HG03108 (cell line): ENCODE measurements around the gene SYNE1.

Experiments
- ATAC-seq: cut with Tn5 transposase; IDR thresholded peaks from one replicate; pipeline ENCODE4 v1.9.1; 2021; ENCODE audit warnings: moderate library complexity; ENCODE audit not compliant: unreplicated experiment

Gene SYNE1

DNA sequence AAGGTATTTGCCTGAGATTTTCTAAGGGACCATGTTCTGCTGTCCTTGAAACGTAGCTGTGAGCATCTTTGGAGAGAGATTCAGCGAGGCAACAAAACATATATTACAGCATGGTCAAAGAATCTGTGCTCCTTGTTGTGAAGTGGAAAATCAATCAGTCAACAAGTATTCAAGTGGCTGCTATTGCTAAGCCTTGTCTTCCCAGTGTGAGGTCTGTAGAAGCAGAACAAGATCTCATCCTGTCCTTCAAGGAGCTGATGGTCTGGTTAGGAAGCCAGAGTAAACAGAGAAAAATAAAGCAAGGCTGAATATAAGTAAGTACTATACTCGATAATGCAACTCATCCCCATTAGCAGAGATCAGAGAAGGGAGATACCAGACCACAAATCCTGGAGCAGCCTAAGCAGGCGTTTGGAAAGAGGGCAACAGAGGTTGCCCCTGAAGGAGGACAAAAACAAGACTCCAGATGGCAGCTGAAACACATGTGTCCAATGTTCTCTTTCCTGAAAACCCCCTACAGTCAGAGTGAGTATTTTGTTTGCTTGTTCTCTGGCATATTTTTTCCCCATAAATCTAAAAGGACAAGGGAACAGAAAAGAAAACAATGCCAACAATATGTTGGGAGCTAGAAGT, 392.0 kb downstream of the SYNE1 start:
- no peak for ATAC-seq

DNA sequence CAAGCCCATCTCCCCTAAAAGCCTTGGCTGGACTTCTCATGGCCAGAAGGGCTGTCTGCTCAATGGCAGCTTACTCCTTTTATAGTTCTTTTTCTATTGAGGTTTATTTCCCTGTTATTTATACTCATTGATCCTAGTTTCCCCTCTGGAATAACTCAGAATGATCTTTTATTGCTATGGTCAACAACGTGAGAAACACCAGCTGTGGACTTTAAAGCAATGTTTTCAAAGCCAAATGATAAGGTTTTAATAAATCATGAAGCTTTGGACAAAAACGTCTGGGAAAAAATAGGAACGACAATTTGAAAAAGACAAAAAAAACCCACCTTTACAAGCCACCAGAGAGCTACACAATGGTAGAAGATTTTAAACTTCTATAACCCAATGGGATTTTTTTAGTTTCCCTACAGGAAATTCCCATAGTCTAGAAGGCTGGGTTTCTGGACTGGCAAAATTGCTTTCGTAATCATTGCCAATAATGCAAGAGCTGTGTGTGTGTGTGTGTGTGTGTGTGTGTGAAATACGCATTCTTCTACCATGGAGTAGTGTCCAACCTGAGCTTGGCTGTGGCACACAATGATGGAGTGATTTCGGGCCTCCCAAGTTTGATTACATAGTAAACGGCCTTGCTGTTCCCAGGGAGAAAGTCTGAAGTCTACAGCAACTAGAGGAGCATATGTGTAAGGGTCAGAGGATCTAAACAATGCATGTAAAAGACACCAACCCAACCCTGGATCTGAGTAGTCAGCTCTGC, 396.0 kb downstream of the SYNE1 start:
- no peak for ATAC-seq

DNA sequence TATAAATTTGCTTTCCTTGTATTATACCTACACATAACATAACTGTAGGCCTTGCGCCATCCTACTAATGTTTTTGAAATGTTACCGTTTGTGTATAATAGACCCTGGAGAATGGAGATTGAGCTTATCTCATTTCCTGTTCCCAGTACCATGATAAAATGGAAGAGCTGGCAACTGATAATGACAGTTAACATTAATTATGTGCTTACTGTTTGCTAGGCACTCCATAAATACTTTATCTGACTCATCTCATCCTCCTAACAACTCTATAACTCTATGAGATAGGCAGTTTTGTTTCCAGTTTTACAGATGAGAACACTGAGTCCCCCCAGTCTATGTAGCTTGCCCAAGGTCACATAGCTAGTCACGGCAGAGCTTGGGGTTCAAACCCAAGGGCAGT, 396.7 kb downstream of the SYNE1 start:
- no peak for ATAC-seq

DNA sequence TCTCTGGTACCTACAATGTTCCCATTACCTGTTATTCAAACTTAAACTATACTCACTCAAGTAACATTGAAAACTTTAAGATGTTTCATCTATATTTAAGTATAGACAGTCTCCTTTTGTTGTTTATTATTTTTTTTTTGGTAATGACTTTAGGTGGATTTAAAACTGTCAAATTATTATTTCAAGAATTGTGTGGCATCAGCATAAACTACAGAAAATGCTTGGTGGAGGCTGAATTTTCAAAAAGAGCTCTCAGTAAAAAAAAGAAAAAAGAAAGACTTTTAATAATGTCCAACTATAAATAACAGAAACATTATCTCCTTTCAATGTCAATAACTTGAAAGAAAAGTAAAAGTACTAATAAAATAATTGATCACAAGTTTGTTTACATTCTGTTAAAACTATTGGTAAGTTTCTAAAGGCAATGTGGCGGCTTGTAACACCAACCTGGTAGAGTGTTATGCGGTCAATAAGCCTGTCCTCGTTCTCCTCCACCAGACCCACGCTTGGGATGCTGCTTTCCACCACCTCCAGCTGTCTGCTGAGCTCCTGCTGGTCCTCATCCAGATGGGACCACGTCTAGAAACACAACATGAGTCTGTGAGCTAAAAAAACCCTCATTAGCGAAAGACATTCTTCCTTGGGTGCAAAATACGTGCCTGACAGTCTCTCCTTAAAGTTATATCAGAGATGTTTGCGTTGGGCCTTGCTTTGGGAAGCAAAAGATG, 400.6 kb downstream of the SYNE1 start:
- no peak for ATAC-seq

DNA sequence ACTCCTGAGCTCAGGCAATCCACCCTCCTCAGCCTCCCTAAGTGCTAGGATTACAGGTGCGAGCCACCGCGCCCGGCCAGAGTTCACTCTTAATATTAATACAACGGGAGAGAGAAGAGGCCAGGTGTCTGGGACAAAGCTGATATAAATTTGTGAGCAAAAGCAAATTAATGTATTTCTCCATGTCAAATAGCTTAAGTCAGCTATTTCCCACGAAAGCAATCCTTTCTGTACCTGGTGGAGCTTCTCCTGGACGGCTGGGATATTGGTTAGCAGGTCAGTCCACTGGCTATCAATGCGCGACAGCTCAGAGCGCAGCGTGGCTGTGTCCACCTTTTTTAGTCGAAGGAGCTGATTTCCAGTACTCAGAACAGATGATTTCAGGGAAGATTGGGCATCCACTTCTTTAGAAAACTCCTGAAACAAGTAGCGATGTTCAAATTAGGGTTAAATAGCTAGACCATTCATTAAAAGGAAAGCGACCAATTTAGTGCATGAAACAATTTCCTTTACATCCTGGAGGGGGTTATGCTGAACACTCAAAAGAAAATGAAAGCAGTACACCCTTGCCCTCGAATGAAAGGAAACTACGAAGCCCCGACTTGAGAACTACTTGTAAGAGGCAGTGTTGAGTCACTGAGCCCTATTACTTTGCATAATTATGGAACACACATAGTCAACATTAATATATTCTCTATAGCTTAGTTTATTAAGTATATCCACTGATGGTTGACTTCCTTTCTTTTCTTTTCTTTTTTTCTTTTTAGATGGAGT, 403.4 kb downstream of the SYNE1 start:
- ATAC-seq: no peak

DNA sequence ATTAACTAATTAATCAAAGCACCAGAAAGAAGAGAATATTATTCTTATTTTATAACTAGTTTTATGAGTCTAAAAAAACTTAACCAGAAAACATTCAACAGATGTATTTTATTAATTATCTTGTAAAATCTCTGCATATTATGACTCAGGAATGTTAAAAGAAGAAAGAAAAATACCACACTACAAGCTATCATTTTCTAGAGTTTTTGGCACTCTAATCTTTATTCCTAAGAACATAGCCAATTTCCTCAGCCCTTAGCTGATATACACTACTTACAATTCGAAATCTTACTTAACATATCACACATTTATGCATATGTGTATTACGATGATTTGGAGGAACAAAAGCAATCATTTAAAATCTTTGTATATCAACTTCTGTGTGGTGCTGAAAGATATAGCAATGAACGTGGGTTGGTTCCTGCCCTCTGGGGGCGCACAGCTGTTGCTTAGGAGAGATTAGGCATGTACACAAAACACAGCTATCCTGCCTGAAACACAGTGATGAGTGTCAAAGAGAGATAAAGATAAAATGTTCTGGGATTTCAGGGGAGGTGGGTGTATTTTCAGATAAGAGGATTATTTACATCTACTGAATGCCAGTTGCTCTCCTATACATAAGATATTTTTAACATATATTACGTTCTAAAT, 404.5 kb downstream of the SYNE1 start:
- no peak for ATAC-seq

DNA sequence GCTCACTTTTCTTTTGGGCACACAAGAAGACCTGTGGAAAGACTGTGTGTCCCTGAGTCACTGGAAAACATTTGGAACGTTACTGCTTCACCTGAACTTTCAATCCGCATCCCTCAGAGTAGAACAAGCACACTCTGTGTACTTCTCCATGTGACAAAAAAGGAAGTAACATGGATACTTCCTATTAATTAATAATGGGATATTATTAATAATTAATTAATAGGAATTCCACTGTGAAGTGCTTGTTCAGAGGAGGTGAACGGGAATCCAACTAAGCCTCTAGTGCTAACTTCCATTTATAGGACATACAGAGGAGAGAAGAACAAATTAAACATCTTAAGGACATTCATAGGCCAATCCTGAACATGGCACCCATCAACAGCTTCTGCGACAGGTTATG, 407.8 kb downstream of the SYNE1 start:
- ATAC-seq: no peak

DNA sequence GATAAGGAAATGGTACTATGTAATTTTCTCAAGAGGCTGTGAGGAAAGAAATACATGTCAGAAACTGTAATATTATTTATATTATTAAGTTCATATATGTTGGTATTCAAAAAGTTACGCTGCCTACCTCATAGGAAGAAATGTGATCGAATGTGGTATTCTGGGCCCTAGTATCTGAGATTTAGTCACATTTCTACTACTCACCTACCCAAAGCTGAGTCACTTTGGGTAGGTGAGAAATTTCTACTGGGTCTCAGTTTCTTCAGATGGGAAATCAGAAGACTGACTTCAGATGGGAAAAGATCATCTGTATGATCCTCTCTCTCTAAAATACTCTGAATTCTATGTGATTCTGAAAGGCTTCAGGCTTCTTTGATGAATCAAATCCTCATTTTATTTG, 411.0 kb downstream of the SYNE1 start:
- ATAC-seq: no peak

DNA sequence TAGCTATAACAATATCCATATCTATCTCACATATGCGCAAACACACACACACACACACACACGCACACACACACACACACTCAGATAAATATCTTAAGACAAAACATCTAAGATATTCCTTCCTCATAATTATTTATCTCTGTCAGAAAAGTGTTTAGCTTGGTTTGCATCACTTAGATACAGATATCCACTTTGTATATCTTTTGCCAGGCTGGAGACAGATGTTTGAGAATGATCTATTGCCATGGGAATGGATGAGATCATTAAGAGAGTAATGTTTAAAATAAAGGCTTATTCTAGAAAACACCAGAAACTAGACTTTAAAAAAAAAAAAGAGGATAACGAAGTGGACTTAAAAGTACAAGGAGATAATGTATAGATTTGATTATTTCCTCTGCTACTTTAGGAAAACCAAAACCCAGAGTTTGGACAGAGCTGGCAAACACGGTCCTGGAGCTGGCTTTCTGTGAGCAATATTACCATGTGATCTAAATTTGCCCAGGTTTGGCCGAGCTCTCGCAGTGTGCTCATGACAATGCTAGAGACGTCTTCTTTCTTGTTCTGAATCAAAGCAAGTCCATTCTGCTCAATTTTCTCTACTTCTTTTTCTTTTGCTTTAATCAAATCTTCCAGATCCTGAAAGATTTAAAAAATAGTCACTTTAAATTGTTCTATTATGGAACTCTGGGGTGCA, 411.8 kb downstream of the SYNE1 start:
- no peak for ATAC-seq

DNA sequence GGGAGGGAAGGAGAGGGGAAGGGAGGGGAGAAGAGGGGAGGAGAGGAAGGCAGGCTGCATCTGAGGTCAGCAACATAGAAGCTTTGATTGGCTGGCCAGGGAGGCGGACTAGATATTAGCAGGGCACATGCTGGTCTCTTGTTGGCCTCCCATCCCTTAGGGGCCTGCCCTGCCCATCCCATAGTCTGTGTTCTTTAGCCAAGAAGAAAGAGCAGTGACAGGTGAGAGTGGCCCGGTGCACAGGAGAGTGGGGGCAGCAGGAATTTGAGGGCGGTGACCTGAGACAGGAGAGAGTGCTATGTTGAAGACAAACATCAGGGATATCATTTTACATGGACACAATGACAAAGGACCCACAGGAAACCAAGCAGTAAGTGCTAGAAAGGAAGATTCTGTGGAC, 413.5 kb downstream of the SYNE1 start:
- ATAC-seq: no peak

DNA sequence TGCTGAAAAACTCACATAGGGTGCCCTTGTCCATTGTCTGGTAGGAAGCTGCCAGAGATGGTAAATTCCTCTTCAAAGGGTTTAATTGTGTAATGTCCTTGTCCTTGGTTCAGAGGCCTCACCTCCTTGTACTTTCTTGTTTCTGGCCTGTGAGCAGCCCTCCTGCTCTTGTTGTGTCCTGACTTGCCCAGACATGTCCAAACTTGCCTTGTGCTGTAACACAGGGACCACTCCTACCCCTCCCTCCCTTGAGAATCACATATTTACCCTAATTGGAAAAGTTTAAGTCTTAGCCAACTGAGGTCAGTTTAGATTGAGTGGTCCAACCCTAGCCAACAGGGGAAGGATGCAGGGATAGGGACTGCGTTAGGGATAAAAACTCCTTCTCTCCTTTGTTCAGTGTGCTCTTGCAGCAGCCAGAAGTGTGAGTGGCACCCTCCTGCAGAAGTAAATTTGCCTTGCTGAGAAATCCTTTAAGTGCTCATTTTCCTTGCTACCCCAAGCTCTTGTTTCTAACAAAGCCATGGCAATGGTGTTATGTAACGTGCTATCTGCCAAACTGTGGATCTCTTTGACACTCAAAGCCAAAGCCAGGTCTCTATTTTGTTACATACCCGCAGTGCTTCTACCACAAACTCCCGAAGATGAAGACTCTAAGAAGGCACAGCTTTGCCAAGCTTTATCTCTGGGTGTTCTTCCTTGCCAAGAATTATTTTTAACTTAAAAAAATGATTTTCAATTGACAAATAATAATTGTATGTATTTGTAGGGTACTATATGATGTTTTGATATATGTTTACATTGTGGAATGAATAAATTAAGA, 415.1 kb downstream of the SYNE1 start:
- no peak for ATAC-seq

DNA sequence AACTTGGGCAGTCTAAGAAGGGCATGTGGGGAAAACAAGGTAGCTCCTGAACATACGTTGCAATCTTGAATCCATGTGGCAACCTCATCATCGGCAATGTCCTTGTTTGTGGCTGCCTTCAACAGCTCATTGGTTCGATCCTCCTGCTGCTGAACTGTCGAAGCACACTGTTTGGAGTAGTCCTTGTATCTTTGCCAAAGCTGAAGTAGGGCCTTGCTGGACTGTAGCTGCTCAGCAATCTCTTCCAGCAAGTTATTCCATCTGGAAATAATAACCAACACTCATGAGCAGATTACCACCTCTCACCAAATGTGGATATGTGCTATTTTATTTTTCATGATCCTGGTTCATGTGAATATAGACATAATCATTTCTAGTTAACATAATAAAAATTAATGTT, 416.4 kb downstream of the SYNE1 start:
- no peak for ATAC-seq

DNA sequence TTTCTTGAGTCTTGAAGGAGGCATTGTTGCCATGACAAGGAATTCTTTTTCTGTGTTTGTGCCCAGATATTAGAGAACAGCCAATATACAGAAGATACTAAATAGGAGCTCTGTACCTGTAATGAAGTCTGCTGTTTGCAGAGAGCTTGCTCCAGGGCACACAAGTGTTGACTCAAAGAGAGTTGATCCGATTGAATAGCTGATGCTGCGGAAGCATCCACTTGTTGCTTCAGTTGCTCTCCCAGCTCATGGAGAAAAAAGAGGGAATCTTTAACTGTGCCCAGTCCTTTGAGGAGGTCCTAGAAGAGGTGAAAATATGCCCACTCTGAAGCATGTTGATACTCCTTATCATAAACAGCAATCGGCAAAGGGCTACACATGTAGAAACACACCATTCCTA, 418.3 kb downstream of the SYNE1 start:
- ATAC-seq: no peak

DNA sequence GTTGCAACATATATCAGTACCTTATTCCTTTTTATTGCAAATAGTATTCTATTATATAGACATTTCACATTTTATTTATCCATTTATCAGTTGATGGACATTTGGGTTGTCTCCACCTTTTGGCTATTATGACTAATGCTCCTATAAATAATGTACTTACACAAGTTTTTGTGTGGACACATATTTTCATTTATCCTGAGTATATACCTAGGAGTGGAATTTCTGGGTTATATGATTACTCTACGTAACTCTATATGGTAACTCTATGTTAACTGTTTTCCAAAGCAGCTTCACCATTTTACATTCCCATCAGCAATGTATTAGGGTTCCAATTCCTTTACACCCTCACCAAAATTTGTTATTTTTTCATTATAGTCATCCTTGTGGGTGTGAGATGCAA, 424.7 kb downstream of the SYNE1 start:
- ATAC-seq: no peak

DNA sequence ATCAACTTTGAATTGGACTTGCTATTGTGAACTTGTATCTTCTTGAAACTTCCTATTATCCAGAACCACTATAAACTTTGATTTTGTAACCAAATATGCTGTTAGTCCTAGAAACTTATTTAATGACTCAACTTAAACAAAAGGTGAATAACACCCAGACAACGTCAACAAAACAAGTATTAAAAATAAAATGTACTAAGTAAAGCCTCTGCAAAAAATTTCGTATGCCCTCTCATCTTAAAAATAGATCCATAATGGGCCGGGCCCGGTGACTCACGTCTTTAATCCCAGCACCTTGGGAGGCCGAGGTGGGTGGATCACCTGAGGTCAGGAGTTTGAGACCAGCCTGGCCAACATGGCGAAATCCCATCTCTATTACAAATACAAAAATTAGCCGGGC, 428.0 kb downstream of the SYNE1 start:
- no peak for ATAC-seq

DNA sequence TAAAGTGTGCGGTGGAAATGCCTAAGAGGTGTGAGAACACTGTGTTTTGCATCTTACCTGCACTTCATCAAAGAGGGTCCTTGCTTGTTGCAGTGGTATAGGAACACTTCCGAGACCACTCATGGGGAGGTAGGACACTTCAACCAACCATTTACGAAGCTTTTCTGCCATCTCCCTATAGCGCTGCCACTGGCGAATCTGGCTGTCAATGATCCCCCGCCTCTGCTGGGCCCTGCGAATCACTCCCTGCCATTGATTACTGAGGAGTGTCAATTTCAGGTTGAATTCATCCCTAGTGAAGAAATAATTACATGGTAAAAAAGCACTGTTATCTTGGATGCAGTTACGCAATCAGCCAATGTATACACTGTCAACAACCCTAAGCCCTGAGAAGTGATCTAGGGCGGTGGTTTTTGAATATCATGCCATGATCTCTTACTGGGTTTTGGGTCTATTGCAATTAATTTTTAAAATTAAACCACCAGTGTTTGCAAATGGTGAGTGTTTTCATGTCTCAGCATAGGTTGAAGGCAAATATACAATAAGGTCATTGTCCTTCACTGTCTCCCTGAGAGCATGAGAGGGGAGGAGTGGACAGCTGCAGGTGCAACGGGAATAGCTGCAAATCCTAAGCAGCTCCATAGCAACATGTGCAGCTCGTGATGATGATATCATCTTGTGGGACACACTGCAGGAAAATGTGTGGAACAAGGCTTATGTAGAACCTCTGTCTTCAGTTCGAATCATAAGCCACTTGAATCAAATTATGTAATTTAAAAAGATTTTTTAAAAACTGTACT, 429.0 kb downstream of the SYNE1 start:
- ATAC-seq: no peak

DNA sequence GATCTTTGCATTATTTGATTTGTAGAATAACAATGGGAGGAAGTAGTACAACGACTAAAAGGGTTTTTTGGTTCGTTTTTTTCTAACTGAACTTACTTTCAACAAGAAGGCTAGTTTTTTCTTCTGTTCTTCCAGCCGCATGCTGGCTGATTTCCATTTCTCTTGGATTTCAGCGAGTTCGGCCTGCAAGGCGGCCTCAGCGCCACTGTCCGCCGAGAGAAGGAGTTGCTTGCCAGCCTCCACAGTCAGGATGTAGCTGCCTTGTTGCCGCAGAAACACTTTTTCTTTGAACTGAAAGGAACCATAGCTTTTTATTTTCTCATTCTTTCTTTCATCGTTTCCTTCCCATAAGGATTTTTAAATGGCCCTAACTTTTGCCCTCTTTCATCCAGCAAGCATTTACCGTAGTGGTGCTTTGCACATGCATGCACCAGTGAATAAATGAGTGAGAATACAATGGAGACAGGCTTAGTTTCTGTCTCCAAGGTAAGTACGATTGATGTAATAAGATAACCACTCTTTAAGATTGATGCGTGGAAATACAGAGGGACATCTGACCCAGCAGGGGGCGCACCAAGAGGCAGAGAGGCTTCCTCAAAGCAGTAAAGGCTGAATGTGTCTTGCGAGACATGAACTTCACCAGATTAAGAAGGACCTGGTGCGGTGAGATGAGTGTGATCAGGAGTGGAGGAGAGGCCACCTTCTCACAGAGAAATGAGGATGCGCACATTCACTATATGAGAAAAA, 430.9 kb downstream of the SYNE1 start:
- no peak for ATAC-seq

DNA sequence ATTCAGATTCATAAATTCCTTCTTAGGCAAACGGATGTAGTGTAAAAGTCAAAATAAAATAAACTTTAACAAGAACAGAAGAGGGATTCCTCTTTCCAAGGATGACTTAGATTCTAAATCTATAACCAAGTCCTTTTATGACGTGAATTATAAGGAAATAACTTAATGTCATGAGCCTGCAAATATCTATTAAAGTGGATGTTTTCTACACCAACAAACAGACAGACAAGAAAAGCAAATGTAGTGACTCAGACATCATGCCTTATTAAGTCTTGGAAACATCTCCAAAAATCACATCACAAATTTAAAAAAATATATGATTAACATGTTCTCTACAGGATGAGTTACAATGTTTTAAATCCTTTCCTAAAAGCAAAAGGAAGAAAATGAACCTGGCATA, 432.6 kb downstream of the SYNE1 start:
- ATAC-seq: no peak
